Transverse colon (tissue), 4 donors: ENCODE results near the gene SPEG.

Source experiments
- POLR2A ChIP-seq: fragments of 450-650 bp; IDR thresholded peaks from one replicate; pipeline ENCODE4 v1.6.1; 2016; ENCODE audit warnings: antibody characterized with exemption, mild to moderate bottlenecking, moderate library complexity
- POLR2AphosphoS5 ChIP-seq, 3 donors: sonication (generic); formaldehyde crosslinking; IDR thresholded peaks; one replicate each; pipeline ENCODE4 v1.6.1; 2016; ENCODE audit warnings: antibody characterized with exemption in 3 of 3
- TF ChIP-seq, protein P1 (sequence below), 5 experiments: fragments of 200-600 bp in 3 of 5; fragments of 450-650 bp in 2 of 5; sonication (generic) in 3 of 5; IDR thresholded peaks; 1 replicate in 2 of 5; 2 replicates in 3 of 5; pipeline ENCODE4 v1.5.1; 2016 to 2017; ENCODE audit warnings: antibody characterized with exemption in 5 of 5, inconsistent platforms in 3 of 5, mild to moderate bottlenecking in 2 of 5, moderate library complexity in 1 of 5

DNA sequence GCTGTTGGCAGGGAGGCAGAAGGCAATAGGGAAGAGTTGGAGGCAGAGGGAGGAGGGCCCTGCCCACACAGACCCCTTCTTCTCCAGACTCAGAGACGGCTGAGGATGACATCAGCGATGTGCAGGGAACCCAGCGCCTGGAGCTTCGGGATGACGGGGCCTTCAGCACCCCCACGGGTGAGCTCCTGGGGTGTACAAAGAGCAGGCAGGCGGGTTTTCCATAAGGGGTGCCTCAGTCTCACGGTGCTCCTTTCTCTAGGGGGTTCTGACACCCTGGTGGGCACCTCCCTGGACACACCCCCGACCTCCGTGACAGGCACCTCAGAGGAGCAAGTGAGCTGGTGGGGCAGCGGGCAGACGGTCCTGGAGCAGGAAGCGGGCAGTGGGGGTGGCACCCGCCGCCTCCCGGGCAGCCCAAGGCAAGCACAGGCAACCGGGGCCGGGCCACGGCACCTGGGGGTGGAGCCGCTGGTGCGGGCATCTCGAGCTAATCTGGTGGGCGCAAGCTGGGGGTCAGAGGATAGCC lies 10.0 kb downstream of the SPEG start:
- no peak for TF ChIP-seq POLR2A
- TF ChIP-seq, protein P1, sequence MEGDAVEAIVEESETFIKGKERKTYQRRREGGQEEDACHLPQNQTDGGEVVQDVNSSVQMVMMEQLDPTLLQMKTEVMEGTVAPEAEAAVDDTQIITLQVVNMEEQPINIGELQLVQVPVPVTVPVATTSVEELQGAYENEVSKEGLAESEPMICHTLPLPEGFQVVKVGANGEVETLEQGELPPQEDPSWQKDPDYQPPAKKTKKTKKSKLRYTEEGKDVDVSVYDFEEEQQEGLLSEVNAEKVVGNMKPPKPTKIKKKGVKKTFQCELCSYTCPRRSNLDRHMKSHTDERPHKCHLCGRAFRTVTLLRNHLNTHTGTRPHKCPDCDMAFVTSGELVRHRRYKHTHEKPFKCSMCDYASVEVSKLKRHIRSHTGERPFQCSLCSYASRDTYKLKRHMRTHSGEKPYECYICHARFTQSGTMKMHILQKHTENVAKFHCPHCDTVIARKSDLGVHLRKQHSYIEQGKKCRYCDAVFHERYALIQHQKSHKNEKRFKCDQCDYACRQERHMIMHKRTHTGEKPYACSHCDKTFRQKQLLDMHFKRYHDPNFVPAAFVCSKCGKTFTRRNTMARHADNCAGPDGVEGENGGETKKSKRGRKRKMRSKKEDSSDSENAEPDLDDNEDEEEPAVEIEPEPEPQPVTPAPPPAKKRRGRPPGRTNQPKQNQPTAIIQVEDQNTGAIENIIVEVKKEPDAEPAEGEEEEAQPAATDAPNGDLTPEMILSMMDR (IDR thresholded peaks at IDR 0.05), result no peak
- TF ChIP-seq POLR2AphosphoS5 (IDR thresholded peaks at IDR 0.05), result no peak
